ENCODE data around the gene SAA1. TPM values are rescaled to one million over a fixed set of nuclear protein-coding genes. Genes with fewer than 3 reads are reported as not detected.
"Not testable (repeated sequence)": the region's sequence is repeated elsewhere in the genome, so short reads cannot be mapped to it uniquely, and the experiment has no call there.

Gene SAA1
- total RNA-seq, 5 donors from 2014 or later (not counting 1 experiment from before 2014, with no cell fraction given): 7.6 to 12.9 (median 9.4) TPM; not detected in 2

DNA sequence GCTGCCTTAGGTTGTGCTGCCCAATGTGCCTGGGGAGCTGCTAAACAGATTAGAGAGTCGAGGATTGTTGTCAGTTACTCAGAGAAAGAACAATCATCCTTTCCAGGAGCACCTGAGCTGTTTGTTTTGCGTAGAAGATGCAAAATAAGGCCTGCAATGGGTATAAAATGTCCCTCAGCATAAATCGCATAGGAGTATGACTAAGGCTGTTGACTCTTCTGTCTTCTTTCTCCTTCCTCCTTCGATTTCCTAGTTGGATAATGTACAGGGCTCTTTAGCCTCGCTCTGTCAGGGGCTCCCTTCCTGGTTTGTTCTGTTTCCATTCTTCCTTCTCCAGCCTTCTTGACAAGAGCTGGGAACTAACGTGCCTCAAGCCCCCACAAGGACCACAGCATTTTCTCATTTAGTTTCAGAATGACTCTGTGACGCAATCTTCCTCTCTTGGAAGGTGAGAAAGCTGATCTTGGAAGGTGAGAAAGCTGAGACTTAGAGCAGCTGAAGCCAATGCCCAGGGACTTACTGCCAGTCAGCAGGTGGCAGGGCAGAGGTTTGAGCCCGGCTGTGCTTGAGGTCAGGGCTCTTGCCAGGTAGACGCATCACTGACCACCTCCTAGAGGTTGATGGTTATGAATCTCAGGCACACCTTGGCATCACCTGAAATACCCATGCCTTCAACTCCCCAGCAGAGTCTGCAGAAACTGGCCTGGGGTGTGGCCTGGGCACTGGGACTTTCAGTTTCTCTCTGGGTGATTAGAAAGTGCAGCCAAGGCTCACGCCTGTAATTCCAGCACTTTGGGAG is 1.5 kb downstream of the SAA1 start:
- H3K27me3 ChIP-seq (replicated peaks in 1 of 2; ENCODE audit: control insufficient read depth in 2 of 2, extremely low read depth in 1 of 2, insufficient read depth in 2 of 2, low read length in 1 of 2); H3K27me3 Mint-ChIP-seq; H3K4me1 ChIP-seq (ENCODE audit: control insufficient read depth in 1 of 2, extremely low read depth in 1 of 2, insufficient read depth in 2 of 2, low read length in 2 of 2); H3K9me3 ChIP-seq; DNase-seq; H3K9me3 Mint-ChIP-seq; H3K4me1 Mint-ChIP-seq; CTCF ChIA-PET; H3K36me3 Mint-ChIP-seq; H3K4me3 ChIP-seq (ENCODE audit: control insufficient read depth in 1 of 2, extremely low read depth in 1 of 2, low read length in 1 of 2); POLR2A ChIA-PET; H3K36me3 ChIP-seq (ENCODE audit: control insufficient read depth in 2 of 2, extremely low read depth in 1 of 2, insufficient read depth in 1 of 2, low read length in 1 of 2): not testable (repeated sequence)
- peak in 1 of 4 experiments; percentile 32 for ATAC-seq (replicated peaks in 1 of 4)
- Mint-ChIP-seq H3K4me3 (peak overlapping the region in 2 of 3 donors; percentile 43 to 53), H3K27ac (peak overlapping the region; percentile 22 to 63)
- H3K27ac ChIP-seq (ENCODE audit: low read length): peak overlapping the region; percentile 53
- 43% methylated on average over 1 of the region's 10 CpGs for WGBS (ENCODE audit: insufficient coverage)

DNA sequence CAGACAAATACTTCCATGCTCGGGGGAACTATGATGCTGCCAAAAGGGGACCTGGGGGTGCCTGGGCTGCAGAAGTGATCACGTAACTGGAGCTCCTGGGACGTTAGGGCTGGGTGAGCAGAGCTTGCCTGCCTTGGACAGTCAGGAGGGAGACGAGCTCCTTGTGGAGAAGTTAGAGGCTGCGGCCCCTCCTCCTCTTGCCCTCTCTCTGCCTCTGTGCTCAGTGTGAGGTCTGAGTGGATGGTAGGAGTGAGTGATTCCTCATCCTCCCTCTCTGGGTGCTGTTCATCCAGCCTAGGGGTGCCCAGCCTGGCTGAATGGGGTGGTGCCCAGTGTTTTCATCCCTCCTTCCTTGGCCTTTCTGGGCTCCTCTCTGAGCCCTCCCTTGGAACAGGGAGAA is 3.2 kb downstream of the SAA1 start:
- ATAC-seq (replicated peaks in 1 of 4); H3K4me1 Mint-ChIP-seq; H3K27ac ChIP-seq (ENCODE audit: low read length); POLR2A ChIA-PET; H3K4me3 ChIP-seq (ENCODE audit: control insufficient read depth in 1 of 2, extremely low read depth in 1 of 2, low read length in 1 of 2); H3K9me3 Mint-ChIP-seq; H3K9me3 ChIP-seq; DNase-seq; H3K27ac Mint-ChIP-seq; H3K4me1 ChIP-seq (ENCODE audit: control insufficient read depth in 1 of 2, extremely low read depth in 1 of 2, insufficient read depth in 2 of 2, low read length in 2 of 2); H3K27me3 Mint-ChIP-seq; H3K27me3 ChIP-seq (replicated peaks in 1 of 2; ENCODE audit: control insufficient read depth in 2 of 2, extremely low read depth in 1 of 2, insufficient read depth in 2 of 2, low read length in 1 of 2); H3K36me3 ChIP-seq (ENCODE audit: control insufficient read depth in 2 of 2, extremely low read depth in 1 of 2, insufficient read depth in 1 of 2, low read length in 1 of 2); H3K4me3 Mint-ChIP-seq; CTCF ChIA-PET: not testable (repeated sequence)
- WGBS (ENCODE audit: insufficient coverage): no CpG with 5 or more reads among the region's 5 CpGs
- peaks cover 11% of the 10 kb centered on the region for H3K36me3 Mint-ChIP-seq

DNA sequence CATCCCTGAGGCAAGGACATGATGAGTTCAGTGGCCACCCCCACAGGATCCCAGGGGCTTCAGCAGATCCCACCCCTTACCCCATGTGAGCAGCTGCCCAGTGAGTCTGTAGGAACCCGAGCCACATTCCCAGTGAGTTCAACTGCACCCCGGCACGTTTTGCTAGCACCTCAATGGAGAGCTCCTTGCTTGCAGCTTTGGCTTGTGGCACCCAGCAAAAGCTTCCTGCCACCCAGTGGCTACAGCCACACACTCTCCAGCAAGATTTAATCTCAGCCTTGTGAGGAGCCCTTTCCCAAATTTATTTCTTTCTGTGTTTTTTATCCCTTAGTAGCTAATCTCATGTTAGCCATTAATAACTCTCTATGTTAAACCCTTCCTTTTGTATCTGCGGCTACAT is 4.0 kb downstream of the SAA1 start:
- WGBS (ENCODE audit: insufficient coverage): 87% methylated on average over 4 of the region's 4 CpGs
- POLR2A ChIA-PET: no interaction called here
- Histone ChIP-seq H3K27me3 (replicated peaks in 1 of 2; ENCODE audit: control insufficient read depth in 2 of 2, extremely low read depth in 1 of 2, insufficient read depth in 2 of 2, low read length in 1 of 2) (no peaks in the 10 kb centered on the region), H3K36me3 (ENCODE audit: control insufficient read depth in 2 of 2, extremely low read depth in 1 of 2, insufficient read depth in 1 of 2, low read length in 1 of 2) (no peaks in the 10 kb centered on the region), H3K4me3 (ENCODE audit: control insufficient read depth in 1 of 2, extremely low read depth in 1 of 2, low read length in 1 of 2) (no peak overlapping the region), H3K27ac (ENCODE audit: low read length) (no peak overlapping the region), H3K9me3 (no peaks in the 10 kb centered on the region), H3K4me1 (ENCODE audit: control insufficient read depth in 1 of 2, extremely low read depth in 1 of 2, insufficient read depth in 2 of 2, low read length in 2 of 2) (peaks cover 0 to 6% of the 10 kb centered on the region in 2 experiments)
- H3K4me3 Mint-ChIP-seq: no peak overlapping the region
- H3K36me3 Mint-ChIP-seq: peaks cover 12% of the 10 kb centered on the region
- H3K9me3 Mint-ChIP-seq: no peaks in the 10 kb centered on the region
- CTCF ChIA-PET: interaction anchor here in 1 of 2 donors (0.7 to 1.1 kb wide), 2 partner anchors 14 to 26 kb away, joined by 3 read pairs; no protein-coding TSS in a partner anchor
- H3K27ac Mint-ChIP-seq: no peak overlapping the region
- peaks cover 0 to 3% (median 2%) of the 10 kb centered on the region in 3 donors for H3K4me1 Mint-ChIP-seq
- H3K27me3 Mint-ChIP-seq: no peaks in the 10 kb centered on the region
- DNase-seq: no peak
- no peak for ATAC-seq (replicated peaks in 1 of 4)

DNA sequence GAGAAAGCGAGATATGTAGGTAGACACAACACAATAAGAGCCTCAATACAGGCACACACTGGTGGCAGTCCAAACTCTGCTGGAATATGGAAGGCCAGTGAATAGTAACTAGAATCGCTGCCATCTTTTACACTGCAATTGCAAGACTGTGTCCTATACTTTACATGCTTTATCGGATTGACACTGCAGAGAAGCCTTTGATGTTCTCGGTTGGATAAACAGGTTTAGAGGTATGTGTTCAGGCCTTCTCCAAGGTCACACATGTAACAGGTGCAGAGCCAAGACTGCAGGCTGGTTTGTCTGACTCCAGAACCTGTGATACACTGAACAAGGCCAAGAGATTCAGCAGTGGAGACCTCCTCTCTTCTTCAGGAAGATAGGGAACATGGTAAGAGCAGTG is 5.1 kb downstream of the SAA1 start:
- DNase-seq: no peak
- WGBS (ENCODE audit: insufficient coverage): no CpG with 5 or more reads among the region's 4 CpGs
- CTCF ChIA-PET: no interaction called here
- Histone ChIP-seq H3K4me3 (ENCODE audit: control insufficient read depth in 1 of 2, extremely low read depth in 1 of 2, low read length in 1 of 2) (no peak overlapping the region), H3K36me3 (ENCODE audit: control insufficient read depth in 2 of 2, extremely low read depth in 1 of 2, insufficient read depth in 1 of 2, low read length in 1 of 2) (no peaks in the 10 kb centered on the region), H3K9me3 (no peaks in the 10 kb centered on the region), H3K27ac (ENCODE audit: low read length) (no peak overlapping the region), H3K4me1 (ENCODE audit: control insufficient read depth in 1 of 2, extremely low read depth in 1 of 2, insufficient read depth in 2 of 2, low read length in 2 of 2) (peaks cover 0 to 2% of the 10 kb centered on the region in 2 experiments), H3K27me3 (replicated peaks in 1 of 2; ENCODE audit: control insufficient read depth in 2 of 2, extremely low read depth in 1 of 2, insufficient read depth in 2 of 2, low read length in 1 of 2) (no peaks in the 10 kb centered on the region)
- H3K4me1 Mint-ChIP-seq: peaks cover 0 to 3% (median 2%) of the 10 kb centered on the region in 3 donors
- POLR2A ChIA-PET: no interaction called here
- ATAC-seq (replicated peaks in 1 of 4): no peak
- no peaks in the 10 kb centered on the region for H3K27me3 Mint-ChIP-seq
- peaks cover 15% of the 10 kb centered on the region for H3K36me3 Mint-ChIP-seq
- no peaks in the 10 kb centered on the region for H3K9me3 Mint-ChIP-seq
- no peak overlapping the region for H3K27ac Mint-ChIP-seq
- H3K4me3 Mint-ChIP-seq: no peak overlapping the region

DNA sequence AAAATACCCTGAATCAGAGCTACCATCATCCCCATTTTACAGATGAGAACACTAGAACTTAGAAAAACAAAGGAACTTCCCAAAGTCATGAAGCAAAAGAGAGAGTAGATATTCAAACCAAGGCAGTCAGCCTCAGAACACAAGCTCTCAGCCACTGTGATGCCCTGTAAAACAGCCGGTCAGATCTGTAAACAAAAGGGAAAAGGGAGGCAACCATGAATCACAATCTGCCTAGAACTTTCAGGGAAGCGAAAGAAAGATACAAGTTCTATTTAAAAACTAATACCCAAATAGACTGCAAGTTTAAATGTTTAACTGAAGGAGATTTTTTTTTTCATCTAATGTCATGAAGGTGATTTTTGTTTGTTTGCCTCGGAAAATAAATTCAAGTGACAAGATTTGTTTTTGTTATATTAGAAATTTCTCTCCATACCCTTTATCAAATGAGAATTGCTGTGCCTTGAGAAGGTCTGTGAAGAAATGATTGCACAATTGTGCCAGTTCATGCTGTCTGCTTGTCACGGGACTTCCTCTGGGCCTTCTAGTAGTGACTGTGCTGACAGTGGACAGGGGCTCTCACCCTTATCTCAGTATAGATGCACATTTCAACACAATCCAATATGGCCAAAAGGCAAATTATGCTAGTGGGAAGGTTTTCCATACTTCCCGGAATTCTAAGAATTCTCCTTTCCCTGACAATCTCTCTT is 11.7 kb downstream of the SAA1 start:
- no CpG with 5 or more reads among the region's 5 CpGs for WGBS (ENCODE audit: insufficient coverage)
- CTCF ChIA-PET: interaction anchor here (0.6 to 0.7 kb wide), 3 partner anchors 163 to 1187 kb away, joined by 3 to 9 read pairs (median 4); no protein-coding TSS in a partner anchor
- H3K27me3 Mint-ChIP-seq: no peaks in the 10 kb centered on the region
- ATAC-seq (replicated peaks in 1 of 4): no peak
- no peak overlapping the region for H3K27ac Mint-ChIP-seq
- POLR2A ChIA-PET: no interaction called here
- no peak overlapping the region for H3K4me3 Mint-ChIP-seq
- DNase-seq: no peak
- H3K9me3 Mint-ChIP-seq: no peaks in the 10 kb centered on the region
- Histone ChIP-seq H3K4me3 (ENCODE audit: control insufficient read depth in 1 of 2, extremely low read depth in 1 of 2, low read length in 1 of 2) (no peak overlapping the region), H3K27ac (ENCODE audit: low read length) (no peak overlapping the region), H3K27me3 (replicated peaks in 1 of 2; ENCODE audit: control insufficient read depth in 2 of 2, extremely low read depth in 1 of 2, insufficient read depth in 2 of 2, low read length in 1 of 2) (no peaks in the 10 kb centered on the region), H3K9me3 (no peaks in the 10 kb centered on the region), H3K36me3 (ENCODE audit: control insufficient read depth in 2 of 2, extremely low read depth in 1 of 2, insufficient read depth in 1 of 2, low read length in 1 of 2) (peaks cover 0 to 20% of the 10 kb centered on the region in 2 donors), H3K4me1 (ENCODE audit: control insufficient read depth in 1 of 2, extremely low read depth in 1 of 2, insufficient read depth in 2 of 2, low read length in 2 of 2) (peaks cover 0 to 3% of the 10 kb centered on the region in 2 experiments)
- H3K36me3 Mint-ChIP-seq: peaks cover 47% of the 10 kb centered on the region
- H3K4me1 Mint-ChIP-seq: peaks cover 8 to 20% (median 9%) of the 10 kb centered on the region in 3 donors

DNA sequence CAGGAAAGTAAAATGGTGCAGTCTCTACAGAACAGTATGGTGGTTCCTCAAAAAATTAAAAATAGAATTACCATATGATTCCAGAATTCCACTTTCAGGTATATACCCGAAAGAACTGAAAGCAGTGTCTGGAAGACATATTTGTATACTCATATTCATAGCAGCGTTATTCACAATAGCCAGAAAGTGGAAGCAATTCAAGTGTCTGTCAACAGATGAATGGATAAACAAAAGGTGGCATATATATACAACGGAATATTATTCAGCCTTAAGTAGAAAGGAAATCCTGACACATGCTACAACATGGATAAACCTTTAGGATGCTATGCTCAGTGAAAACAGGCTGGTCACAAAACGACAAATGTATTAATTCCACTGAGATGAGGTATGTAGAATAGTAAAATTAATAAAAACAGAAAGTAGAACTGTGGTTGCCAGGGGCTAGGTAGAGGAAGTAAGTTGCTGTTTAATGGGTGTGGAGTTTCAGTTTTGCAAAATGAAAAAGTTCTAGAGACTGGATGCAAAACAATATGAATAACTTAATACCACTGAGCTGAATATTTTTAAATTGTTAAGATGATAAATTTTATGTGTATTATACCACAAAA is 14.5 kb downstream of the SAA1 start:
- H3K9me3 Mint-ChIP-seq: no peaks in the 10 kb centered on the region
- ChIA-PET CTCF (interaction anchor here in 1 of 2 donors (0.6 to 0.7 kb wide), 2 partner anchors 224 to 1504 kb away, joined by 3 to 5 read pairs; no protein-coding TSS in a partner anchor), POLR2A (interaction anchor here in 1 of 2 donors (0.7 kb wide), 1 partner anchor 36 kb away, joined by 5 read pairs; no protein-coding TSS in a partner anchor)
- H3K4me3 Mint-ChIP-seq: peak overlapping the region in 2 of 3 donors; percentile 5 to 67
- Histone ChIP-seq H3K27ac (ENCODE audit: low read length) (peak overlapping the region; percentile 34), H3K27me3 (replicated peaks in 1 of 2; ENCODE audit: control insufficient read depth in 2 of 2, extremely low read depth in 1 of 2, insufficient read depth in 2 of 2, low read length in 1 of 2) (no peaks in the 10 kb centered on the region), H3K4me3 (ENCODE audit: control insufficient read depth in 1 of 2, extremely low read depth in 1 of 2, low read length in 1 of 2) (no peak overlapping the region), H3K36me3 (ENCODE audit: control insufficient read depth in 2 of 2, extremely low read depth in 1 of 2, insufficient read depth in 1 of 2, low read length in 1 of 2) (peaks cover 0 to 39% of the 10 kb centered on the region in 2 donors), H3K9me3 (no peaks in the 10 kb centered on the region), H3K4me1 (ENCODE audit: control insufficient read depth in 1 of 2, extremely low read depth in 1 of 2, insufficient read depth in 2 of 2, low read length in 2 of 2) (peaks cover 0 to 3% of the 10 kb centered on the region in 2 experiments)
- peaks cover 52% of the 10 kb centered on the region for H3K36me3 Mint-ChIP-seq
- DNase-seq (peak in 1 of 35 experiments; percentile 5), ATAC-seq (replicated peaks in 1 of 4) (no peak)
- peak overlapping the region; percentile 59 to 84 for H3K27ac Mint-ChIP-seq
- no peaks in the 10 kb centered on the region for H3K27me3 Mint-ChIP-seq
- peaks cover 8 to 20% (median 9%) of the 10 kb centered on the region in 3 donors for H3K4me1 Mint-ChIP-seq
- WGBS (ENCODE audit: insufficient coverage): no CpG with 5 or more reads among the region's 4 CpGs
